Osteoblast (primary cell): ENCODE measurements around the gene TRAFD1. TPM values are rescaled to one million over a fixed set of nuclear protein-coding genes. Genes with fewer than 3 reads are reported as not detected.

Source experiments
- DNase-seq: peaks from one replicate; pipeline ENCODE4 v3.0.0; 2011; ENCODE audit warnings: low spot score, mixed read lengths; ENCODE audit not compliant: insufficient read length; ENCODE audit errors: missing footprints
- H2AFZ ChIP-seq: 2 replicates; pipeline ENCODE4 v1.6.0; 2011; ENCODE audit warnings: mild to moderate bottlenecking, low read length
- H3K27ac ChIP-seq: 2 replicates; pipeline ENCODE4 v1.5.1; 2011; ENCODE audit warnings: mild to moderate bottlenecking, low read depth, low read length, moderate library complexity
- H3K27me3 ChIP-seq: 2 replicates; pipeline ENCODE4 v1.6.0; 2012; ENCODE audit warnings: mild to moderate bottlenecking, control low read depth, inconsistent platforms, low read length, moderate library complexity; ENCODE audit not compliant: insufficient read depth
- H3K36me3 ChIP-seq: 2 replicates; pipeline ENCODE4 v1.5.1; 2011; ENCODE audit warnings: mild to moderate bottlenecking, low read length, control low read depth, moderate library complexity; ENCODE audit not compliant: insufficient read depth
- H3K4me1 ChIP-seq: 2 replicates; pipeline ENCODE4 v1.5.1; 2011; ENCODE audit warnings: mild to moderate bottlenecking, low read length, control low read depth, moderate library complexity; ENCODE audit not compliant: insufficient read depth
- H3K4me2 ChIP-seq: 2 replicates; pipeline ENCODE4 v1.6.0; 2011; ENCODE audit warnings: mild to moderate bottlenecking, low read length; ENCODE audit not compliant: insufficient read depth
- H3K4me3 ChIP-seq: fragments of 200-600 bp; sonication (generic); 3 replicates; pipeline ENCODE4 v1.5.1; 2012; ENCODE audit warnings: mild to moderate bottlenecking, low read length, inconsistent platforms; ENCODE audit not compliant: insufficient read depth
- H3K79me2 ChIP-seq: 2 replicates; pipeline ENCODE4 v1.6.0; 2012; ENCODE audit warnings: mild to moderate bottlenecking, low read length, control low read depth, inconsistent platforms; ENCODE audit not compliant: insufficient read depth
- H3K9me3 ChIP-seq: 2 replicates; pipeline ENCODE4 v1.5.1; 2011; ENCODE audit warnings: low read depth, low read length, control low read depth
- H4K20me1 ChIP-seq: 2 replicates; pipeline ENCODE4 v1.6.0; 2012; ENCODE audit warnings: mild to moderate bottlenecking, low read length, control low read depth; ENCODE audit not compliant: insufficient read depth
- CTCF ChIP-seq: IDR thresholded peaks from 2 replicates; pipeline ENCODE4 v1.5.1; 2011; ENCODE audit warnings: mild to moderate bottlenecking, low read depth, low read length, moderate library complexity; ENCODE audit errors: extremely low read depth
- total RNA-seq: library from RNA; depleted of rRNA; stranded (reverse); fragments of >200 nt; gene quantifications from 2 replicates; pipeline ENCODE4 v1.2.3, GENCODE V29; 2012

TRAFD1 gene
- total RNA-seq, 1 donor = 40.5 TPM

- Histone ChIP-seq H2AFZ (no peak overlapping the region), H3K27ac (no peak overlapping the region), H3K4me1 (no peaks in the 10 kb centered on the region), H3K36me3 (no peaks in the 10 kb centered on the region), H4K20me1 (no peaks in the 10 kb centered on the region), H3K27me3 (no peaks in the 10 kb centered on the region), H3K9me3 (no peaks in the 10 kb centered on the region), H3K79me2 (no peaks in the 10 kb centered on the region), H3K4me2 (no peak overlapping the region), H3K4me3 (no peak overlapping the region)
- DNase-seq = no peak
- TF ChIP-seq CTCF = no peak
These were observed 42.6 kb downstream of the TRAFD1 start for GRCh38 chr12:112167718-112168525.

- H3K27me3 ChIP-seq = no peaks in the 10 kb centered on the region
- H3K27ac ChIP-seq = no peak overlapping the region
- H3K36me3 ChIP-seq = no peaks in the 10 kb centered on the region
- H3K9me3 ChIP-seq = no peaks in the 10 kb centered on the region
- no peak for DNase-seq
- no peaks in the 10 kb centered on the region for H4K20me1 ChIP-seq
- no peaks in the 10 kb centered on the region for H3K79me2 ChIP-seq
- no peak overlapping the region for H3K4me3 ChIP-seq
- H2AFZ ChIP-seq = no peak overlapping the region
- no peak for TF ChIP-seq CTCF
- H3K4me2 ChIP-seq = no peak overlapping the region
- no peaks in the 10 kb centered on the region for H3K4me1 ChIP-seq
These were observed 43.2 kb downstream of the TRAFD1 start for GRCh38 chr12:112168561-112168971.

- Histone ChIP-seq H3K4me2 (no peak overlapping the region), H3K4me1 (no peaks in the 10 kb centered on the region), H3K27ac (no peak overlapping the region), H4K20me1 (no peaks in the 10 kb centered on the region), H3K27me3 (no peaks in the 10 kb centered on the region), H2AFZ (no peak overlapping the region), H3K79me2 (no peaks in the 10 kb centered on the region), H3K4me3 (no peak overlapping the region), H3K36me3 (no peaks in the 10 kb centered on the region), H3K9me3 (no peaks in the 10 kb centered on the region)
- no peak for DNase-seq
- no peak for TF ChIP-seq CTCF
These were observed 44.0 kb downstream of the TRAFD1 start for GRCh38 chr12:112169161-112169872.

- Histone ChIP-seq H3K4me3 (no peak overlapping the region), H2AFZ (no peak overlapping the region), H3K27me3 (no peaks in the 10 kb centered on the region), H3K36me3 (no peaks in the 10 kb centered on the region), H3K9me3 (no peaks in the 10 kb centered on the region), H3K4me1 (no peaks in the 10 kb centered on the region), H3K79me2 (no peaks in the 10 kb centered on the region), H3K4me2 (no peak overlapping the region), H4K20me1 (no peaks in the 10 kb centered on the region), H3K27ac (no peak overlapping the region)
- no peak for DNase-seq
- TF ChIP-seq CTCF = no peak
These were observed 44.6 kb downstream of the TRAFD1 start for GRCh38 chr12:112169966-112170365.
